Mucosa of descending colon (tissue), 3 donors: ENCODE data around the gene OR2A14. TPM values are rescaled to one million over a fixed set of nuclear protein-coding genes. Genes with fewer than 3 reads are reported as not detected.
"Not testable (repeated sequence)": the region's sequence is repeated elsewhere in the genome, so short reads cannot be mapped to it uniquely, and the experiment has no call there.

Experiments used
- ATAC-seq: fragments of 200-7000 bp; cut with Tn5 transposase; one replicate; pipeline ENCODE4 v1.9.1; 2020; ENCODE audit warnings: mild to moderate bottlenecking, moderate library complexity
- DNase-seq, 3 donors: peaks; one replicate each; pipeline ENCODE4 v3.0.0-alpha.2; 2020
- H3K36me3 ChIP-seq: fragments of 200-600 bp; one replicate; pipeline ENCODE4 v1.8.0; 2021; ENCODE audit warnings: low read depth, mild to moderate bottlenecking
- H3K4me1 ChIP-seq: fragments of 200-600 bp; one replicate; pipeline ENCODE4 v1.8.0; 2021; ENCODE audit warnings: low read depth, mild to moderate bottlenecking
- H3K4me3 ChIP-seq: fragments of 200-600 bp; one replicate; pipeline ENCODE4 v1.8.0; 2021; ENCODE audit warnings: mild to moderate bottlenecking
- H3K9me3 ChIP-seq: fragments of 200-600 bp; one replicate; pipeline ENCODE4 v1.8.0; 2021; ENCODE audit warnings: mild to moderate bottlenecking
- CTCF ChIP-seq: fragments of 200-600 bp; IDR thresholded peaks from one replicate; pipeline ENCODE4 v1.8.0; 2022; ENCODE audit warnings: antibody characterized with exemption, mild to moderate bottlenecking
- intact Hi-C, 2 donors: fragments of 100-400 bp; cut with DNase I in 1 of 2; cut with micrococcal nuclease in 1 of 2; formaldehyde crosslinking; loops; one replicate each; pipeline versions ENCODE4 v1.11.0 to v1.11.1; 2022; cut with DNase I, micrococcal nuclease
- total RNA-seq, 3 donors: library from RNA; stranded (reverse); fragmentation: NEBNext Ultra II Directional in 2 of 3; extraction: Animal tissue kit (Norgen Biotek cat#: 25700) in 2 of 3; gene quantifications; one replicate each; pipeline versions ENCODE4 v1.2.1 to v1.2.4, GENCODE V29; 2021 to 2023
- donor health status: DM: no; HTN: no; CAD: no; lungs with moderate emphysema.
- donor health status: DM: no; HTN: no; CAD: no.
- donor health status: DM: no; HTN: yes; CAD: no.

Gene OR2A14
- total RNA-seq, 3 donors from 2014 or later = not detected

GRCh38 chr7:144110272-144110671 is 12.7 kb upstream of the OR2A14 start:
- intact Hi-C loops = no loop called here
- H3K4me3 ChIP-seq = no peak overlapping the region
- ATAC-seq = no peak
- no peaks in the 10 kb centered on the region for H3K9me3 ChIP-seq
- H3K36me3 ChIP-seq = no peaks in the 10 kb centered on the region
- DNase-seq = no peak
- no peak for TF ChIP-seq CTCF
- H3K4me1 ChIP-seq = no peaks in the 10 kb centered on the region

- no peak for TF ChIP-seq CTCF
- intact Hi-C loops = no loop called here
- H3K4me1 ChIP-seq = no peaks in the 10 kb centered on the region
- DNase-seq (no peak), ATAC-seq (no peak)
- H3K36me3 ChIP-seq = no peaks in the 10 kb centered on the region
- no peaks in the 10 kb centered on the region for H3K9me3 ChIP-seq
- H3K4me3 ChIP-seq = no peak overlapping the region
These were observed 9.3 kb upstream of the OR2A14 start for GRCh38 chr7:144113651-144114050.

GRCh38 chr7:144118341-144118740 is 4.6 kb upstream of the OR2A14 start:
- DNase-seq (no peak), ATAC-seq (no peak)
- no peak for TF ChIP-seq CTCF
- Histone ChIP-seq H3K9me3 (no peaks in the 10 kb centered on the region), H3K4me1 (no peaks in the 10 kb centered on the region), H3K4me3 (no peak overlapping the region), H3K36me3 (no peaks in the 10 kb centered on the region)
- intact Hi-C loops = no loop called here

- Histone ChIP-seq H3K9me3 (no peaks in the 10 kb centered on the region), H3K4me3 (no peak overlapping the region), H3K36me3 (no peaks in the 10 kb centered on the region), H3K4me1 (no peaks in the 10 kb centered on the region)
- TF ChIP-seq CTCF = peak; percentile 76
- ATAC-seq (peak; percentile 99), DNase-seq (peak; percentile 82 to 97 (median 91))
- intact Hi-C loops = no loop called here
These were observed 4.8 kb downstream of the OR2A14 start for GRCh38 chr7:144127714-144128334.

- H3K4me1 ChIP-seq, H3K9me3 ChIP-seq, intact Hi-C loops, H3K4me3 ChIP-seq, DNase-seq, ATAC-seq, H3K36me3 ChIP-seq: not testable (repeated sequence)
These were observed 6.6 kb downstream of the OR2A14 start for GRCh38 chr7:144129601-144130000.

- H3K4me3 ChIP-seq = no peak overlapping the region
- H3K4me1 ChIP-seq = no peaks in the 10 kb centered on the region
- H3K9me3 ChIP-seq = no peaks in the 10 kb centered on the region
- intact Hi-C loops = no loop called here
- DNase-seq = no peak
- no peaks in the 10 kb centered on the region for H3K36me3 ChIP-seq
- no peak for TF ChIP-seq CTCF
- no peak for ATAC-seq
These were observed 7.8 kb downstream of the OR2A14 start for GRCh38 chr7:144130730-144131129.
